Suprapubic skin (tissue), 3 donors: ENCODE results near the gene CACNB3.

Source experiments
- CTCF ChIP-seq, 2 donors: fragments of 200-600 bp in 1 of 2; fragments of 450-650 bp in 1 of 2; sonication (generic) in 1 of 2; IDR thresholded peaks; one replicate each; pipeline ENCODE4 v1.5.1; 2016 to 2019; ENCODE audit warnings: antibody characterized with exemption in 2 of 2, mild to moderate bottlenecking in 1 of 2, moderate library complexity in 1 of 2
- EP300 ChIP-seq: sonication (generic); formaldehyde crosslinking; IDR thresholded peaks from one replicate; pipeline ENCODE4 v1.6.1; 2017; ENCODE audit warnings: antibody characterized with exemption
- POLR2A ChIP-seq, 2 donors: fragments of 450-650 bp; IDR thresholded peaks; one replicate each; pipeline ENCODE4 v1.6.1; 2017; ENCODE audit warnings: antibody characterized with exemption in 2 of 2, mild to moderate bottlenecking in 2 of 2, moderate library complexity in 2 of 2

- no peak for TF ChIP-seq CTCF (IDR thresholded peaks at IDR 0.05)
- TF ChIP-seq EP300 = no peak
- no peak for TF ChIP-seq POLR2A (IDR thresholded peaks at IDR 0.05)
Observed at GRCh38 chr12:48786591-48787544, 31.4 kb upstream of the CACNB3 start.
